GM19238 (cell line): ENCODE data around the gene PLD3.
"Not testable (repeated sequence)": the region's sequence is repeated elsewhere in the genome, so short reads cannot be mapped to it uniquely, and the experiment has no call there.

Source experiments
- DNase-seq: peaks from one replicate; pipeline ENCODE4 v3.0.0; 2011; ENCODE audit warnings: low spot score; ENCODE audit not compliant: insufficient read length

Gene PLD3

GRCh38 chr19:40331052-40331451 is 17.4 kb upstream of the PLD3 start:
- no peak for DNase-seq

- no peak for DNase-seq
These were observed 15.8 kb upstream of the PLD3 start for GRCh38 chr19:40332669-40333068.

- not testable (repeated sequence) for DNase-seq
These were observed 15.4 kb upstream of the PLD3 start for GRCh38 chr19:40333083-40333482.

DNA sequence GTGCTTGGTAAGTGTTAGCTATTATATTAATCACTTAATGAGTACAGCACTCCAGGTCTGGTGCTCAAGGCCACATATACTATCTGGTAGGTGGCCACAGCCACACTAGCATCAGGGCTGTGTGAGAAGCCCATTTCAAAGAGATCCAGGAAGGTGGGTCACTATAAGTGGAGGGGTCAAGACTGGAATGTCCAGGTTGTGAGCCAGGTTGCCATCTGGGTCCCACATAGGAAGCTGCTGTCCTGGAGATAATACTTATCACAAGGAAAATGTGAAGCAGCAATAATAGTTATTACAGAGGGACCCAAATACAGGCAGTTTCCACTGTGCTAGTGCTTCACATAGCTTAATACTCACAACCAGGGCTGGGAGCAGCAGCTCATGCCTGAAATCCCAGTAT is 13.4 kb upstream of the PLD3 start:
- DNase-seq, result no peak

DNA sequence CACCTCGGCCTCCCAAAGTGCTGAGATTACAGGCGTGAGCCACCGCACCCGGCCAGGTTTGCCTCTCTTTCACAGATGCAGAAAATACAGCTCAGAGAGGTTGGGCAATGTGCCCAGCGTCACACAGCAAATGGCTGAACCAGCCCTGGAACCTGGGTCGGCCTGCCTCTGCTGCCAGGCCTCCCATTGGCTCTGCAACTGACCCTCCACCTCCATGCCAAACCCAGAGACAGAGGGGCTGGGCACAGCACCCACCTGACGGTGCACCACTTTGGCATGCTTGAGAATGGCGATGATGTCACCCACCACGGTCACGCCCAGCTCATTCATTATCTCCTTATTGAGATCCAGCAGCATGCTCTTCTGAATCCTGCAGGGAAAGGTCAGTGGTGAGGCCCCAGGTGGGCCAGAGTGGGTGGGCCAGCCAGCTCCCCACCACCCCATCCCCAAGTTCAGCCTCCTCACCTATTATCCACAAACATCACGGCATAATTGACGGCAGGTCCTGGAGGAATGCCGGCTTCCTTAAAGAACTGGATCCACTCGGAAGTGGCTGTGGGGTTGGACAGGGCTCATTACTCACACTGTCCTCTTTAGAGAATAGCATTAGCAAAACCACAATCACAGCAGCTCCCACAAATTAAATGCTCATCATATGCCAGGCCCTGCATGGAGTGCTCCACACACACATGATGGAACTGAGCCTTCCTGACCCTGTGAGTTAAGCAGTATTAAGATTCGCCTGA is 12.5 kb upstream of the PLD3 start:
- no peak for DNase-seq

DNA sequence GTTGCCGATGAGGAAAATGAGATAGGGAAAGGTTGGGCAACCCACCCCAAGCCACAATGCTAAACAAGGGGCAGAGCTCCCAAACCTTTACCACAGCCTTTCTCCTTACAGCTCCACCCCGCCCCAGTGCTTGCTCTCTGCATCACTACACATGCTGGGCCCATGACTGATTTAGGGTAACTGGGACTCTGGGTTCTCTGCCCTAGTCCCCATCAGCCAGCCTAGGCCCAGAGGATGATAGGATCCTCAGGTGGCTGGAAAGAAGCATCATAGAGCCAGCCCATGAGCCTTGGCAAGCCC is 11.9 kb upstream of the PLD3 start:
- no peak for DNase-seq

DNA sequence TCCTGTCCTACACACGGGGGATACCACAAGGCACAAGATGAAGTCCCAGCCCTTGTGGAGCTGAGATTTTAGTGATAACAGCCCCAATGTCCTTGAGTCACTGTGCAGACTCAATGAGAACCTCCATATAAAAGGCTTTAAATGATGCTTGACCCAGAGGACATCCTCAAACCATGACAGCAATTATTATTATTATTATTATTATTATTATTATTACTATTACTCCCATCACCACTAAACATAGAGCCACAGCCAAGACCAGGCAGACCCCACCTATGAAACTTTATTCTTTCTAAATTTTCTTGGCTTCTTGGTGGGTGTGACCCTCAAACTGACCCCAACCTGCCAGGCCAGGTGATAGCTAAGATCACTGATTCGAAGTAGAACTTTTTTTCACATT is 11.4 kb upstream of the PLD3 start:
- no peak for DNase-seq

DNA sequence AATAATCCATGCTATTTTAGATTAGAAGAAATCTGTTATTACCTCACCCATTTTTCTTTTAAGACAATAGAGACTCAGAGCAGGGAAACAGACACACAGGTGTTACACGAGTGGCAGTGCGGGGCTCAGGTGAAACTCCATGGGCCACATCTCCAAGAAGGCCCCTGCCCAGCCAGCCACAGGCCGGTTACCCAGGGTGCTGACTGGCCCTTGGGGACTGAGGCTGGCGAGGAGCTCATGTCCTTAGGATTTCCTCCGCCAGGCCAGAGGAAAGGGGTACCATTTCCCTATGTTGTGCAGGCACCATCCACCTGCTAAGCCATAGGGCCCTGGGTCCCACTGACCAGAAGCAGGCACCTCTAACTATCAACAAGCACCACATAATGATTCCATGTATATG is 10.9 kb upstream of the PLD3 start:
- DNase-seq, result no peak

DNA sequence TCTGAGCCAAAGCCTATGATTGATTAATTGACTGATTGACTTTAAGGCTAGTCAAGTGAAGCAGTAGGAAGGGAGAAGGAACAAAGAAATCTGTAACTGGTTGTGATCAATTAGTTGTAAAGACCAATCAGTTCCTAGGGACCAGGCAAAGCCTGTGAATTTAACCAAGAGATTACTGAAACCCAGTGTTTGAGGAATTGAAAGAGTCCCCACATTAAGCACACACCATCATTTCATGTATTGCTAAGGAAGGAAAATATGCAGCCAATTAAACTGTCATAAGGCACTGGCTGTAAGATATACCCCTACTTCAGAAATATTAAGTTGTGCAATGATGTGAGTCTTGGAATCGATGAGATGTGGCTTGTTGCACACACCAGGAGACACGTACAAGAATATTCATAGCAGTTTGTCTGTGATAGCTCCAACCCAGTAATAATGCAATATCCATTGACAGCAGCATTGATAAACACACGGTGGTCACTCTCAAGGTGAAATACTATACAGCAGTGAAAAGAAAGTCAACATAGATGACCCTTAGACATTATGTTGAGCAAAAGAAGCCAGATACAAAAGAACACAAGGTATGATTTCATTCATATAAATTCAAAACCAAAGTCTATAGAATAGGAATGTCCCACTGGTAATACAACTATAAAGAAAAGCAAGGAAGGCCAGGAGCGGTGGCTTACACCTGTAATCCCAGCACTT is 9.3 kb upstream of the PLD3 start:
- DNase-seq, result no peak

GRCh38 chr19:40341601-40342482 is 6.7 kb upstream of the PLD3 start:
- DNase-seq, result no peak

DNA sequence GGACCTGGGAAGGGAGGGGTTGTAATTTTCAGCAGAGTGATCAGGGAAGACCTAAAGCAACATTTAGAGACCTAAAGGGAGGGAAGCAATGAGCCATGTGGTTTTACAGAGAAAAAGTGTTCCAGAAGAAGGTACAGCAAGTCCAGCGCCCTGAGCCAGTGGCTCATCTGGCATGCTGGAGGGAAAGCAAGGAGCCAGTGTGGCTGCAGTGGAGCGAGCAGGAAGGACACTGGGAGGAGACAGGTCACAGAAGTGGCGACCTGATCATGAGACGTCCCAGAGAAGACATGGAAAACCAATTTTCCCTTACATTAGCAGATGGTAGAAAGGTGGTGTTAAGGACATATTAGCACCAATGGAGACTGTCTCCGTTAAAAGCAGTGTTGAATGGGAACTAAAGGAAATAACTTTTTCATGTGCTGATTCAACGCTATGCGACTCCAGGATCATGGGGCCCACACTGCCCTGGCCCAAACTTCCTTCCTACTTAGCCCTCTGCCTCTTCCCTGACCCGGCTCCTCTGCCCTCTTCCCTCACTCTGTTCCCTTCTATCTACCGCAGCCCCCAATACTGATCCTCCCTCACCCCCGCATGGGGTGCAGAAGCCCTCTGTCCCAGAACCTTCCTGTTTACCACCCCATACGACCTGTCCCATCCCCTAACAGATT is 5.7 kb upstream of the PLD3 start:
- DNase-seq, result no peak

- DNase-seq, result no peak
These were observed 4.1 kb upstream of the PLD3 start for GRCh38 chr19:40344422-40344821.

GRCh38 chr19:40348961-40349507 is 539 bp downstream of the PLD3 start:
- DNase-seq, result no peak

GRCh38 chr19:40355975-40356680 is 7.6 kb downstream of the PLD3 start:
- DNase-seq, result no peak

DNA sequence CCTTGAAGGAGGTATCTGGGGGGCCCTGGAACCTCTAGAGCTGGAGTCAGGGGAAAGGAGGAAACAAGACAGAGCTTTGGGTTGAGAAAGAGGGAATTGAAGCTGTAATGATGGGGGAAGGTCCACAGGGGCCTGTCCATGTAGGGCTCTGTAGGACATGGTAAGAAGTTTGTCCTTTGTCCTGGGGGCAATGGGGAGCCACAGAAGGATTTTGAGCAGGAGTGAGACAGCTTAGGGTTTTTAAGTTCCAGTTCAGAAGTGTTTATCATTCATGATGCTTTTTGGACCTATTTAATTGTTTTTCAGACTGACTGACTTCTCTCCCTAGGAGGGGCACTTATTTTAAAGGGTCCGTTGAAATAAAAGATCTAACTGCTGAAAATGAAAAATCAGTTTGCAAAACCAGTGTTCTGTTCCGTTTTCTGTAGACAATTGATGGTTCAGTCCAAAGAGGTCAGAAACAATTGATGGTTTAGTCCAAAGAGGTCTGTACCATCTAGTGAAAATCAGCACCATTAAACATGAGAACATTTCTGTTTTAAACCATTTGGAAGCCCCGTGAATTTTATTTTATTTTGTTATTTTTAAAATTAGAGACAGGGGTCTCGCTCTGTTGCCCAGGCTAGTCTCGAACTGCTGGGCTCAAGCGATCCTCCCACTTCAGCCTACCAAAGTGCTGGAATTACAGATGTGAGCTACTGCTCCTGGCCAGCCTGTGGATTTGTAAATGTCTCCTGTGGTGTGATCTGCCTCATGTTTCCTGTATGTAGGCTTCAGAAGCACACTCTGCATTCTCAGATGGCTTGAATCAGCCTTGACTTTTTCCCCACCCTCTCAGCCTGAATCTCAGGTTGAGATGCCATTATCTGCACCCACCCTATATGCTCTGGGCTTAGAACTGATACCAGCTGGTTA is 8.4 kb downstream of the PLD3 start:
- DNase-seq, result no peak

GRCh38 chr19:40357640-40358039 is 9.1 kb downstream of the PLD3 start:
- no peak for DNase-seq

DNA sequence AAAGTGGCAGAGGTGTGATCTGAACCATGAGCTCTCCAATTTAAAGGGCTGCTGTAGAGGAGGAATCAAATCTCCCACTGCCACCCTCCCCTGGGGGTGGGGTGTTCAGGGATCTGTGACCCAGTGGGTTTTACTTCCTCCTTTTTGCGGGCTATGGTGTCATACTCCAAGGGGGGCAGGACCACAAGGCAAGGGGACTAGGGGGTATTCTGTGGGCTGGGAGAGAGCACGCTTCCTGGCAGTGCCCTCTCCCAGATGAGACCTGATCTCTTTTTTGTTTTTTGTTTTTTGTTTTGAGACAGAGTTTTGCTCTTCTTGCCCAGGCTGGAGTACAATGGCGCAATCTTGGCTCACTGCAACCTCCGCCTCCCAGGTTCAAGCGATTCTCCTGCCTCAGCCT is 10.3 kb downstream of the PLD3 start:
- DNase-seq, result peak; percentile 49

- DNase-seq, result no peak
These were observed 11.7 kb downstream of the PLD3 start for GRCh38 chr19:40360020-40360707.

DNA sequence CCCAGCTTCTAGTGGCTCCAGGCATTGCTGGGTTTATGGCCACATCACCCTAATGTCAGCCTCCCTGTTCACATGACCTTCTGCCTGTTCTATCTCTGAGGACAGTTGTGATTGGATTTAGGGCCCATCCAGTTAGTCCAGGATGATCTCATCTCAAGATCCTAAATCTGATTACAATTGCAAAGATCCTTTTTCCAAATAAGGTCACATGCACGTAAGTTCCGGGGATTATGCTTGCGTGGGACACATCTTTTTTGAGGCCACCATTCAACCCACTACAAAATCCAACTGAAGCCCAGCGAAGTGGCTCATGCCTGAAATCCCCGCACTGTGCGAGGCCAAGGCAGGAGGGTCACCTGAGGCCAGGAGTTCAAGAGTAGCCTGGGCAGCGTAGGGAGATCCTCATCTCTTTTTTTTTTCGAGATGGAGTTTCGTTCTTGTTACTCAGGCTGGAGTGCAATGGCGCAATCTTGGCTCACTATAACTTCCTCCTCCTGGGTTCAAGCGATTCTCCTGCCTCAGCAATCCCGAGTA is 12.3 kb downstream of the PLD3 start:
- no peak for DNase-seq
